ENCODE results near the gene ATRNL1. TPM values are rescaled to one million over a fixed set of nuclear protein-coding genes. Genes with fewer than 3 reads are reported as not detected.
"Not testable (repeated sequence)": the region's sequence is repeated elsewhere in the genome, so short reads cannot be mapped to it uniquely, and the experiment has no call there.

The ATRNL1 gene
- polyA plus RNA-seq, 1 donor from 2014 or later = 47.8 TPM

DNA sequence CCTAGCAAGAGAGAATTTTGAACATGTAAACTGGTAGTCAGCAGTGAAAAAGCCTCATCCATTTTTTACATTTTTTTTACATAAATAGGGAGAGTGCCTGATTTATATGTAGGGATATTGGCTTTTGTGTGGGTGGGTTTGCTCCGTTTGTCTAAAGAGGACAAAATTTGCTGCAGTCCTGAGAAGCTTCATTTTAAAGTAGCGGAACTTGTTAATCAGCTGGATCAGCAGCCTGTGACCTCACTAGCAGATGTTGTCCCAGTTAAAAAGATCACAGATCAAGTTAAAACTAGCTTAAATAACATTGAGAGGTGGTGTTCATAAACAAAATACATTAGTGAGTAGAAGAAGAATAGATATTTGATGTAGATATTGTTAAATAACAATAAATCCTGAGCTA lies 2.6 kb downstream of the ATRNL1 start:
- Histone ChIP-seq H3K36me3 (ENCODE audit: insufficient read depth, low read length) (no peaks in the 10 kb centered on the region), H2AFZ (ENCODE audit: low read depth, low read length) (no peak overlapping the region), H3K9ac (ENCODE audit: low read length) (peak overlapping the region; percentile 24), H3K27ac (ENCODE audit: low read length) (peak overlapping the region; percentile 35), H3F3A (ENCODE audit: insufficient read depth, low read length, poor library complexity, severe bottlenecking) (peaks cover 6% of the 10 kb centered on the region), H3K79me2 (replicated peaks; ENCODE audit: insufficient read depth, low read length) (peaks cover 64% of the 10 kb centered on the region), H4K20me1 (ENCODE audit: insufficient read depth) (no peaks in the 10 kb centered on the region), H3K9me3 (ENCODE audit: low read length) (no peaks in the 10 kb centered on the region), H3K4me2 (ENCODE audit: low read length) (peak overlapping the region; percentile 90), H3K4me3 (ENCODE audit: low read length) (peak overlapping the region; percentile 88), H3K27me3 (ENCODE audit: insufficient read depth, low read depth, low read length) (no peaks in the 10 kb centered on the region), H3K9me2 (ENCODE audit: insufficient read depth, low read length) (no peaks in the 10 kb centered on the region)
- no peak for TF ChIP-seq TAF1 (IDR thresholded peaks at IDR 0.05; ENCODE audit: low read depth)
- no peak for TF ChIP-seq SMC3 (conservative IDR thresholded peaks at IDR 0.05; ENCODE audit: poor library complexity)
- TF ChIP-seq, protein P1, sequence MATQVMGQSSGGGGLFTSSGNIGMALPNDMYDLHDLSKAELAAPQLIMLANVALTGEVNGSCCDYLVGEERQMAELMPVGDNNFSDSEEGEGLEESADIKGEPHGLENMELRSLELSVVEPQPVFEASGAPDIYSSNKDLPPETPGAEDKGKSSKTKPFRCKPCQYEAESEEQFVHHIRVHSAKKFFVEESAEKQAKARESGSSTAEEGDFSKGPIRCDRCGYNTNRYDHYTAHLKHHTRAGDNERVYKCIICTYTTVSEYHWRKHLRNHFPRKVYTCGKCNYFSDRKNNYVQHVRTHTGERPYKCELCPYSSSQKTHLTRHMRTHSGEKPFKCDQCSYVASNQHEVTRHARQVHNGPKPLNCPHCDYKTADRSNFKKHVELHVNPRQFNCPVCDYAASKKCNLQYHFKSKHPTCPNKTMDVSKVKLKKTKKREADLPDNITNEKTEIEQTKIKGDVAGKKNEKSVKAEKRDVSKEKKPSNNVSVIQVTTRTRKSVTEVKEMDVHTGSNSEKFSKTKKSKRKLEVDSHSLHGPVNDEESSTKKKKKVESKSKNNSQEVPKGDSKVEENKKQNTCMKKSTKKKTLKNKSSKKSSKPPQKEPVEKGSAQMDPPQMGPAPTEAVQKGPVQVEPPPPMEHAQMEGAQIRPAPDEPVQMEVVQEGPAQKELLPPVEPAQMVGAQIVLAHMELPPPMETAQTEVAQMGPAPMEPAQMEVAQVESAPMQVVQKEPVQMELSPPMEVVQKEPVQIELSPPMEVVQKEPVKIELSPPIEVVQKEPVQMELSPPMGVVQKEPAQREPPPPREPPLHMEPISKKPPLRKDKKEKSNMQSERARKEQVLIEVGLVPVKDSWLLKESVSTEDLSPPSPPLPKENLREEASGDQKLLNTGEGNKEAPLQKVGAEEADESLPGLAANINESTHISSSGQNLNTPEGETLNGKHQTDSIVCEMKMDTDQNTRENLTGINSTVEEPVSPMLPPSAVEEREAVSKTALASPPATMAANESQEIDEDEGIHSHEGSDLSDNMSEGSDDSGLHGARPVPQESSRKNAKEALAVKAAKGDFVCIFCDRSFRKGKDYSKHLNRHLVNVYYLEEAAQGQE (IDR thresholded peaks at IDR 0.05; ENCODE audit: borderline replicate concordance) = no peak
- no peak for TF ChIP-seq MXI1 (conservative IDR thresholded peaks at IDR 0.05; ENCODE audit: poor library complexity, severe bottlenecking)
- TF ChIP-seq, protein P2, sequence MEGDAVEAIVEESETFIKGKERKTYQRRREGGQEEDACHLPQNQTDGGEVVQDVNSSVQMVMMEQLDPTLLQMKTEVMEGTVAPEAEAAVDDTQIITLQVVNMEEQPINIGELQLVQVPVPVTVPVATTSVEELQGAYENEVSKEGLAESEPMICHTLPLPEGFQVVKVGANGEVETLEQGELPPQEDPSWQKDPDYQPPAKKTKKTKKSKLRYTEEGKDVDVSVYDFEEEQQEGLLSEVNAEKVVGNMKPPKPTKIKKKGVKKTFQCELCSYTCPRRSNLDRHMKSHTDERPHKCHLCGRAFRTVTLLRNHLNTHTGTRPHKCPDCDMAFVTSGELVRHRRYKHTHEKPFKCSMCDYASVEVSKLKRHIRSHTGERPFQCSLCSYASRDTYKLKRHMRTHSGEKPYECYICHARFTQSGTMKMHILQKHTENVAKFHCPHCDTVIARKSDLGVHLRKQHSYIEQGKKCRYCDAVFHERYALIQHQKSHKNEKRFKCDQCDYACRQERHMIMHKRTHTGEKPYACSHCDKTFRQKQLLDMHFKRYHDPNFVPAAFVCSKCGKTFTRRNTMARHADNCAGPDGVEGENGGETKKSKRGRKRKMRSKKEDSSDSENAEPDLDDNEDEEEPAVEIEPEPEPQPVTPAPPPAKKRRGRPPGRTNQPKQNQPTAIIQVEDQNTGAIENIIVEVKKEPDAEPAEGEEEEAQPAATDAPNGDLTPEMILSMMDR (IDR thresholded peaks at IDR 0.05; ENCODE audit: poor library complexity, severe bottlenecking) = no peak
- TF ChIP-seq EP300 (conservative IDR thresholded peaks at IDR 0.05; ENCODE audit: poor library complexity, severe bottlenecking) = no peak
- no peak for TF ChIP-seq RAD21 (conservative IDR thresholded peaks at IDR 0.05)
- no peak for TF ChIP-seq POLR2AphosphoS5 (IDR thresholded peaks at IDR 0.05)
- no peak for TF ChIP-seq EZH2 (IDR thresholded peaks at IDR 0.05; ENCODE audit: borderline replicate concordance, insufficient read depth, low read length, poor library complexity, severe bottlenecking)

DNA sequence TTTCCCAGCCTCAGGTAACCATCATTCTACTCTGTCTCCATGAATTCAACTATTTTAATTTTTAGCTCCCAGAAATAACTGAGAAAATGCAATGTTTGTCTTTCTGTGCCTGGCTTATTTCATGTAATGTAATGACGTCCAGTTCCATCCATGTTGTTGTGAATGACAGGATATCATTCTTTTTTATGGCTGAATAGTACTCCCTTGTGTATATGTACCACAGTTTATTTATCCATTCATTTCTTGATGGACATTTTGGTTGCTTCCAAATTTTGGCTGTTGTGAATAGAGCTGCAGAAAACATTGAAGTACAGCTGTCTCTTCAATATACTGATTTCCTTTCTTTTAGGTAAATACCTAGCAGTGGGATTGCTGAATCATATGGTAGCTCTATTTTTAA lies 10.5 kb downstream of the ATRNL1 start:
- H3K79me2 ChIP-seq (replicated peaks; ENCODE audit: insufficient read depth, low read length) = peaks cover 69% of the 10 kb centered on the region
- no peaks in the 10 kb centered on the region for H4K20me1 ChIP-seq (ENCODE audit: insufficient read depth)
- H3K27ac ChIP-seq (ENCODE audit: low read length) = no peak overlapping the region
- no peak for TF ChIP-seq EP300 (conservative IDR thresholded peaks at IDR 0.05; ENCODE audit: poor library complexity, severe bottlenecking)
- no peak for TF ChIP-seq POLR2AphosphoS5 (IDR thresholded peaks at IDR 0.05)
- TF ChIP-seq MXI1 (conservative IDR thresholded peaks at IDR 0.05; ENCODE audit: poor library complexity, severe bottlenecking) = no peak
- TF ChIP-seq, protein P2 (IDR thresholded peaks at IDR 0.05; ENCODE audit: poor library complexity, severe bottlenecking) = no peak
- no peak for TF ChIP-seq RAD21 (conservative IDR thresholded peaks at IDR 0.05)
- TF ChIP-seq SMC3 (conservative IDR thresholded peaks at IDR 0.05; ENCODE audit: poor library complexity) = no peak
- TF ChIP-seq TAF1 (IDR thresholded peaks at IDR 0.05; ENCODE audit: low read depth) = no peak
- TF ChIP-seq, protein P1 (IDR thresholded peaks at IDR 0.05; ENCODE audit: borderline replicate concordance) = no peak
- no peak for TF ChIP-seq EZH2 (IDR thresholded peaks at IDR 0.05; ENCODE audit: borderline replicate concordance, insufficient read depth, low read length, poor library complexity, severe bottlenecking)
- H3K9ac ChIP-seq (ENCODE audit: low read length) = no peak overlapping the region
- no peaks in the 10 kb centered on the region for H3K9me2 ChIP-seq (ENCODE audit: insufficient read depth, low read length)
- H3K4me3 ChIP-seq (ENCODE audit: low read length) = no peak overlapping the region
- peaks cover 10% of the 10 kb centered on the region for H3K9me3 ChIP-seq (ENCODE audit: low read length)
- no peaks in the 10 kb centered on the region for H3K36me3 ChIP-seq (ENCODE audit: insufficient read depth, low read length)
- H3K27me3 ChIP-seq (ENCODE audit: insufficient read depth, low read depth, low read length) = no peaks in the 10 kb centered on the region
- H2AFZ ChIP-seq (ENCODE audit: low read depth, low read length) = no peak overlapping the region
- H3F3A ChIP-seq (ENCODE audit: insufficient read depth, low read length, poor library complexity, severe bottlenecking) = no peaks in the 10 kb centered on the region
- H3K4me2 ChIP-seq (ENCODE audit: low read length) = no peak overlapping the region

- not testable (repeated sequence) for H3K4me3 ChIP-seq (ENCODE audit: low read length); H3K9ac ChIP-seq (ENCODE audit: low read length); H3K36me3 ChIP-seq (ENCODE audit: insufficient read depth, low read length); H3F3A ChIP-seq (ENCODE audit: insufficient read depth, low read length, poor library complexity, severe bottlenecking); H3K27me3 ChIP-seq (ENCODE audit: insufficient read depth, low read depth, low read length); H2AFZ ChIP-seq (ENCODE audit: low read depth, low read length); H3K27ac ChIP-seq (ENCODE audit: low read length); H4K20me1 ChIP-seq (ENCODE audit: insufficient read depth); H3K4me2 ChIP-seq (ENCODE audit: low read length); H3K9me2 ChIP-seq (ENCODE audit: insufficient read depth, low read length)
- Histone ChIP-seq H3K79me2 (replicated peaks; ENCODE audit: insufficient read depth, low read length) (peaks cover 57% of the 10 kb centered on the region), H3K9me3 (ENCODE audit: low read length) (peaks cover 10% of the 10 kb centered on the region)
Observed at GRCh38 chr10:115105411-115105810, 12.2 kb downstream of the ATRNL1 start.
